Kidney glomerular epithelial cell (primary cell): ENCODE results near the gene CLDN11.

Experiments
- DNase-seq: peaks from one replicate; lab custom pipeline; 2025; lab: John Stamatoyannopoulos, UW

The CLDN11 gene

DNA sequence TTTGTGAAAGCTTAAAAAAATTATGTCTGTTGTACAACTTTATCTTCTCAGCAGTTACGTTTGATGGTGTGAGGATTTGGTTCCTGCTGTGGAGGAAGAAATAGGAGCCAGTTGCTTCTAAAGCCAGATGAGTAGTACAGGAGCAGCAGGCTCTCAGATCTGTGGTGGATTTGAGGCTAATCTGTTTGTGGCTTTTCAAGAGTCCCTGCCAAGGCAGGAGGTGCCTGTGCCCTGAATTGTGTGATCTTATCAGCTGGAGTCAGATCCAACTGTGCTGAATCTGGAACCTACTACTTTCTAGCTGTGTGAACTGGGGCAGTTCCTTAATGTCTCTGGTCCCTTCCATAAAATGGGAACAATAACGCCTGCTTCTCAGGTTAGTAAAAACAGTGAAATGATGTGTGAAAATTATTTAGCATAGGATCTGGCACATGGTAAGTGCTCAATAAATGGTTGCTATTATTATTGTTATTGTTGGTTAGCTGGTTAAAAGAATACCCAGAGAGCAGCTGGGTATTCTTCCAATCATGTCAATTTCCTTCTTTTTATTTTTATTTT lies 7.7 kb downstream of the CLDN11 start:
- no peak for DNase-seq

DNA sequence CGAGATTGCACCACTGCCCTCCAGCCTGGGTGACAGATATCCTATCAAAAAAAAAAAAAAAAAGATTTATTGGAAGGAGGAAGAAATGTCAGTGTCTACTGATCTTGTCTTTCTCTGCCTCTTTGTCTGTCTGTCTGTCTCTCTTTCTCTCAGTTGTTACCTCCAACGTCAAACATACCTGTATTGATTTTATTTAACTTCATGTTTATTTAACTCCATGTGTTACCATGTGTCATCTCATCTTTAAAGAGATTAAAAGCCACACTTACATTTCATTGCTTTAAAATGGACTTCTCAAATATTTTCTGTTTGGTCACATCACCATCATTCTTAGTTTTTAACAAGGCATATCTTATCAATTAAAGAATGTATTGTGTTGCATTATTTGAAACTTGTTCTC lies 9.4 kb downstream of the CLDN11 start:
- DNase-seq: no peak

DNA sequence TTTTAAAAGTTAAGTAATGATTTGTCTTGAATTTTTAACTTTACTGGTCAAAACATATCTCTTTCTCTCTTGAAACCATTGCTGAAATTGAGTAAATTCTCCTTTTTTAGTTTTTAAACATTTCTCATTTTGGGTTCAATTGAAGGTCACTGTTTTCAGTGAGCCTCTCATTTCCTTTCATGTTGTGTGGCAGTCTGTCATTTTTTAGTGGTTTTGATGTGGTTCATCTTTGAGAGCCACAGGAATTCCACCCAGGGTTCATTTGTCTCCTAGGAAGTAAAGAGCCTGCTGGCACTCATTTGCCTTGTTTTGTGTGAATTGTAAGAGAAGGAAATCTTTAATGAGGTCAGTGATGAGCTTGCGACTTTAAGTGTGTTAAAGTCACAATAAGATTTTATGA lies 10.4 kb downstream of the CLDN11 start:
- peak; percentile 83 for DNase-seq

DNA sequence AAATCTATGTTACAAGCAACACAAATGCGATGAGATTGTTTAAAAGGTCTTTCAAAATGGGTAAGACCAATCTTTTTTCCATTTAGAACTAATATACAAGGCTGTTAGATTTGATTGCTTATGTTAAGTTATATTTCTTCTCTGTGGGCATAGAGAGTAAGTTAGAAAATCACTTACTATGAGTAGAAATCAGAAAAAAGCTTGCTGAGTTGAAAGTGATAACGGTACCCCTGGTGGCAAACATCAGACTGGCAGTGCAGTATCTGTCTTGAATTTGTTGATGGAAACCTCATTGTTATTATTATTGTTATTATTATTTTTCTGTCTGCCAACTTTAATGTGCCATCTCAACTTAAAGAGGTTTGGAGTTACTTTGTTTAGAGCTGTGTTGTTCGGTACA lies 12.4 kb downstream of the CLDN11 start:
- DNase-seq: no peak

DNA sequence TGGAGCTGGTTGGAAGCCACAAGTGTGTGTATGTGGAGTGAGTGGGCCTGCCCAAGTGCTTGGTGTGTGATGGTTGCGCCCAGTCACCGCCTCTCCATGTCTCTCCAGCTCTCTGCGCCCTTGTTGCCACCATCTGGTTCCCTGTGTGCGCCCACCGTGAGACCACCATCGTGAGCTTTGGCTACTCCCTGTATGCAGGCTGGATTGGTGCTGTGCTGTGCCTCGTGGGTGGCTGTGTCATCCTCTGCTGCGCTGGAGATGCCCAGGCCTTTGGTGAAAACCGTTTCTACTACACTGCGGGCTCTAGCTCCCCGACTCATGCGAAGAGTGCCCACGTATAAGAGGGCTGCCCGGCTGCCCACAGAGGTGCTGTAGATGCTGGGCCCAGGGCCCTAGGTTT lies 13.7 kb downstream of the CLDN11 start:
- DNase-seq: no peak

DNA sequence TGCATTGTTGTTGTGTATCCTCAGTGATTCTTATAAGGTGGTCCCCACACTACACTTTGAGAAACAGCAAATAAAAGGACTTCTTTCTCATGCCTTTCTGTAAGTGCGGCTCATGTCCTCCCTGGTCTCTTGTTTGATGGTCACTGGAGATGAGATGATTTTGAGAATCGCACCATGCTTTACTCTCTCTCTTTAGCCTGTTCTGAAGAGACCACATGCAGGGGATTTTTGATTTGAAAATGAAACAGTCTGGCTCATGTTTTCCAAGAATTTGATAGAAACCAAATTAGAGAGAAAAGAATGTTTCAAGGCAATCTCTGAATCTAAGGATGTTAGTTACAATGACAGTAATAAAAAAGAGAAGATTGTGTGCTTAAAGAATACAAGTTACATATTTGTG lies 18.0 kb downstream of the CLDN11 start:
- DNase-seq: no peak

DNA sequence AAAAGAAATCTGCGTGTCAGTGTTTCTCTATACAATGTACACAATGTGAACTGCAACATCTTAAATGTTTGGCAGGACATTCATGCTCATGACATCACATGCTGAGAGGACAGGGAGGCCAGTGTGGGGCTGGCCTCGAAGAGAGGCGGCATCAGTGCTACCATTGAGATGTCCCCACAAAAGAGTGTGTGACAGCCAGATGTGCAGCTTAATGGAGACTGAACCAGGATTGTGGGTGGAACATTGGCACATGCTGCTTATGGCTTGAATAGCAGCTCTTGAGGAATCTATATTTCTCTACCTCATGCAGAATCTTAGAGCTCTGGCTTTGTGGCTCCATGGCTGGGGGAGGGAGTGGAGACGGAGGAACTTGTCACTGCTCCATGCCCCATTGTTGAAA lies 18.5 kb downstream of the CLDN11 start:
- no peak for DNase-seq

DNA sequence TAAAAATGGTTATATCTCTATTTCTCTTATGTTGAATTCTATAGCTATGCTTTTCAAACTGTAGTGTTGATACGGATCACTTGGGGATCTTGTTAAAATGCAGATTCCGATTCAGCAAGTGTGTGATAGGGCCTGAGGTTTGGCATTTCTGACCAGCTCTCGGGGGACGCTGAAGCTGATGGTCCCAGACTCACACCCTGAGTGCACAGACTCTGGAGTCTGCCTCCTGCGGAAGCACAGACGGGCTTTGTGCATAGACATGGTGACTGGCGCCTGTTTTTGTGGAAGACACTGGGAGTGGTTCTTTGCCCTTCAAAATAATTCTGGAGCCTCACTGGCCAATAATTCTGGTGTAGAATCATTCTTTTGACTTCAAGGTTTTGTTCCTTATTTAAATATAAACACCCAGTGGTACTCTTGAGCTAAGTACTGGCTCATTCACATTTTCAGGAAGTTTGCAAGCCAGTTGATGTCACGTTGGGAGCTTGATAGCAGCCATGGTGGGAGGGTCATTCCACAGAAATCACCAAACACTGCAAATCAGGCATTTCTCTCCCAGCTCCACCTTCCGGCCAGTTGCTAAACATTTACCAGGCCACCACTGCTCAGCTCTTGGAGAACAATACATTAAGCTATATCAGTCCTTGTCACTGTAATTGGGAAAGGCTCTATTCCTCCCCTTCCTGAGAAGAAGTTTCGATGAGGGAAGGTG lies 19.2 kb downstream of the CLDN11 start:
- DNase-seq: no peak

DNA sequence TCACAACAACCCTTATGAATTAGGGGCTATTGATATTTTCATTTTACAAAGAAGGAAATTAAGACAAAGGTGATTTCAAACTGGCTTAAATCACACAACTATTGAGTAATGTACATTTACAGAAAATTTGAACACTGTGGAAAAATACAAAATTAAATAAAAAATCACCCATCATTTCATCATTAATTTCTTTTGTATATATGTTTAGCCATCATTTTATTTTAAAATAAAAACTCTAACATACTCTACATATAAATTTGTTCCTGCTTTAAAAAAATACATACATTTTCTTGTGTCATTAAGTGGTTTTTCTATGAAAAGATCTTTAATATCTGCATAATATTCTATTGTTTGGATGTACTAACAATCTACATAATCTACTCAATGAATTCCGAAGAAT lies 20.2 kb downstream of the CLDN11 start:
- no peak for DNase-seq

DNA sequence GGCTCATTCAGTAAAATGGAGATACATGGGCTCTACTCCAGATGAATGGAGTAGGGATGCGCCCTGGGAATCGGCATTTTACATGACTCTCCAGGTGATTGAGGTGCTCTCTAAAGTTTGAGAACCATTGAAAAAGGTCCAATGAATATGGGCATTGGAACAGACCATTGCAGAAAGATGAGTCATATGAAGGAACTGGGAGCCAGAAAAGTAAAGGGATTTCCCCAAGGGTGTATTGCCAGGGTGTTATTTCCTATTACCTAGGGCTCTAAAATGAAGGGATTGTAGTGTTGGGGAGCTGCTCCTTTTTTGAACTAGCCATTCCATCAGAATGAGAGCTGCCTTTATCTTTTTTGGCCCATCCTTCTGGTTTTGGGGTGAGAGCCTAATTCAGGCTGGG lies 21.7 kb downstream of the CLDN11 start:
- peak; percentile 14 for DNase-seq

DNA sequence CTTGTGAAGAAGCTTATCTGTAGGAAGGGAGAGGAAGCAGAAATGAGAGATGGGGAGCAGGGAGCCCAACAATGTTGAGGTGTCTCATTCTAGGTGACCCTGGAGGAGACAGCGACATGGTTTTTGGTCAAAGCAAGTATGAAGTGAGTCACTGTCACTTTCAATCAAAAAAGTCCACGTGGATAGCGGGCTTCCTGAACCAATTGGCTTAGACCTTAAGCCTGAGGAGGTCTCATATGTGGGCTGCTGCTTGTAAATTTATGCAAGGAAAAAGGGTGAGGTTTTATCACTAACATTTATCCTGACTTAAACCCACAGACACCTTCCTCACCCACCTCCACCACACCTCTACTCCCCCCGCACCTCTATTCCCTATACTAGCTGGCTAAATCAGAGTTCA lies 22.7 kb downstream of the CLDN11 start:
- DNase-seq: no peak

DNA sequence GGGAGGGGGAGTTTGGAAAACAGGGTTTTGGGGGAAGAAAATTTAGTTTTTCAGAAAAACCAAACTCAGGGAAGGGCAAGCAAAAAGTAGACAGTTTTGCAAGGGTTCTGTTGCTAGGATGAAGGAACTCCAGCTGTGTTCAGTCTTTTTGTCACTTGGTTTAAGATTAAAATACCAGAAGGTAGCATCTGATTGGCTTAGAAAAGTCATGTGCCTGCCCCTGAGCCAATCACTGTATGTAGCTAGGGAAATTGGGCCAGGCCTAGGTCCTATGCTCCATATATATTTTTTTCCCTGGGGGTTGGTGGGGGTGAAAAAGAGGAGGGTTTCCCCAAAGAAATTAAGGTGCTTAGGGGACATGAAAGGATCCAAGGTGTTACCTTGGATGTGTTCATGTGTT lies 24.3 kb downstream of the CLDN11 start:
- no peak for DNase-seq

DNA sequence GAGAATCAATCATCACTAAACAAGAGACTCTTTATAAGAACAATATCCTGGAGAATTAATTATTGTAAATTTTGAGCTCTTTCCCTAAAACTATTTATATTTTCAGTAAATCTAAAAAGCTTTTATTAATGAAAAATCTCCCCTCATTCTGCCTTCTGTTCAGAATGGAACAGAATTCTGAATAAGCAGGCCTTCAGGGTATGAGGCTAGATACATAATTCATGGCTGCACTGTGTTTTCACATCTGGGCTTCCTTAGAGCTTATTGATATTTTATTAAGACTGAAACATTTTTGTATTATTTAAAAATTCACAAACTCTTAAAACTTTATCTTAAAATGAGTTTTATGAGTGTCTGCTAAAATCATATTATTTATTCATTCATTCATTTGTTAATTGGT lies 24.8 kb downstream of the CLDN11 start:
- DNase-seq: no peak

DNA sequence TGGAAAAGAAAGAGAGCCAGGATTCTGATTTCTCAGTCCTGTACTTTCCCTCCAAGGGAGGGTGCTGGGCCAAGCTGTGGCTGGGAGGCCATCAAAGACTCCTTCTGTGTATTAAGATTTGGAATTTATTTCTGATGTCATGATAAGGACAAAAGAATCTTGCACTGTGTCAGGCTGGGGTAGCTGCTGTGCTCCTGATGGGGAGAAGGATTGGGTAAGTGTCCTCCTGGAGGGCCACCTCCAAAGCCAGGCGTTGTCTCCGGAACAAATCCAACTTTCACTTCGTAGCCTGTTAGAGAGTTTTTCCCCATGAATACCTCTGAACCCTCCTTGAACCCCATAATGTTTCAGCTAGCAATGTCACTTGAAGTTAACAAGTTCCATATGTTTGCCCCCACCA lies 29.9 kb downstream of the CLDN11 start:
- DNase-seq: no peak

DNA sequence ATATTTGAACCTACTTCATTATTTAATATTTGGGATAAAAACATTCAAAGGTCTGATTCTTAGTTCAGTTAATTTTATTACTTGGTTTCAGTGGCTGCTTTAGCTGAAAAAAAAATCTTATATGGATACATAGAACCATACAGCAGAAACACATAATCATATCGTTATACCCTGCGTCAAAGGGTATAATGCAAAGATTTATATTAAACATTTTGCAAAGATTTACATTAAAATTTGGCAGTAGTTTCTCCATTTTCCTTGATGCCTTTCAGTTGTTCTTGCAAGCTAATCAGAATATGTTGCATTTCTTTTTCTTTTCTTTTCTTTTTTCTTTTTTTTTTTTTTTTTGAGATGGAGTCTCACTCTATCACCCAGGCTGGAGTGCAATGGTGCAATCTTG lies 31.4 kb downstream of the CLDN11 start:
- no peak for DNase-seq

DNA sequence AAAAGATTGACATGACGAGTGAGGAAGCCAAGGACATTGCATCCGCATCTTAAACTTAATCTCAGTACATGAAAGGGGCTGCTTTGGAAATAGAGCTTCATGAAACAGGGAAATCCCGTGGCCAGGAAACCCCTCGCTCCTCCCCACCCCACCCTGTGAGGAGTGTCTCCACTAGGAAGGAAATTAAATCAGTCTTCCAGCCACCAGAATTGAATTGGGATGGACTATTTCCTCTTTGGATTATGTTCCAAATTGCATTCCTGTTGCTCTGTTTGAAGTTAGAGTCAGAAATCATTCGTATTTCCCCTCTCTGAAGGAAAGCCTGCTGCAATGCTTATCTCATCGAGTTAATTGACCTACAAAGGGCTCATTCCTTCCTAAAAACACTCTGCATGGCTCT lies 35.8 kb downstream of the CLDN11 start:
- no peak for DNase-seq

DNA sequence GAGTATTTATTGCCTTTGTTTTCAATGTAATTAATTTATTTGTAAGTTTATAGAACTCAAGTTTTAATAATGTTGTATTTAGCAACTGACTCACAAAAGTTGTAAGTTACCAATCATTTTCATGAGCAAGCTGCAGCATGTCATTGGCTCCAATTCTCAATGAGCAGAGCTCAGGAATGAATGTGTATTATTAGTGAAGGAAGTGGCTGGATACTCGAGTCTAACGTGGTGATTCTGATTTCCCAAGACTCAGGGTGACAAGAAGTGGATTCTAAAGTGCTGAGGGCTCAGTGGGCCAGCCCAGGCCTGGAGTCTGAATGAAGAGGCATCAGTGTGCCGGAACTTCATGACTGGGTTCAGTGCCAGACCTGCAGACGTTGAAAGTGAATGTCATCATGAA lies 39.6 kb downstream of the CLDN11 start:
- DNase-seq: no peak

DNA sequence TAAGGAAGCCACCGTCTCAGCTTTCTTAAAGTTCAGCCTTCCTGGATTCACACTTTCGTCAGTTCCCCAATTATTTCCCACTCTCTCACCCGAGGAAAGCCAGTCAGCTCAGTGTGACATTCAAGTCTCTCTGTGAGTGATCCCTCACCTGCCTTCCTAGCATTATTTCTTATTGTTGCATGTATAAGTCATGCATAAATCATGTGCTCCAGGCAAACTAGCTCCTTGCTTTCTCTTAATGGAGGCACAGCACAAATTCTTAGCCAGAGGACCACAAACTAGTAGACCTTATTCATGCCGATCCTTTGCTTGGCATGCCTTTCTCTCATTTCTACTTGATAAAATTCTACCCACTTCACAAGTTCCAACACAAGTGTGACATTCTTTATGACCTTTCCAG lies 44.3 kb downstream of the CLDN11 start:
- no peak for DNase-seq

DNA sequence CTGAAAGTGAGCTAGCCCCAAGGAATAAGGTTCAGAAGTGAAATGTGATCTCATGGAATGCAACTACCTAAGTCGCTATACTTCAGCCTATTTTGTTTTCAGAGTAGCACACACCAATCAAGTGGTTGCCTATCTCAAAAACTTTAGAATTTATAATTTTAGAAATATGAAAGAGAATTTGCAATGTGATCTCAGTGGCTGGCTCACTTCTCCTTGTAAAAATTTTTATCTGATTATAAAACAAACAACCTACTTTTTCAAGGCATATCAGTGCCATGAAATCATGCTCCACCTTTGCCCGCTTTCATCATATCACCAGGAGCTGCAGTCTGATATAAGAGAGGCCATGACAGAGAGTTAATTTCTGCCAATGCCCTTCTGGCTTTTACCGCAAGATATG lies 47.3 kb downstream of the CLDN11 start:
- DNase-seq: no peak

DNA sequence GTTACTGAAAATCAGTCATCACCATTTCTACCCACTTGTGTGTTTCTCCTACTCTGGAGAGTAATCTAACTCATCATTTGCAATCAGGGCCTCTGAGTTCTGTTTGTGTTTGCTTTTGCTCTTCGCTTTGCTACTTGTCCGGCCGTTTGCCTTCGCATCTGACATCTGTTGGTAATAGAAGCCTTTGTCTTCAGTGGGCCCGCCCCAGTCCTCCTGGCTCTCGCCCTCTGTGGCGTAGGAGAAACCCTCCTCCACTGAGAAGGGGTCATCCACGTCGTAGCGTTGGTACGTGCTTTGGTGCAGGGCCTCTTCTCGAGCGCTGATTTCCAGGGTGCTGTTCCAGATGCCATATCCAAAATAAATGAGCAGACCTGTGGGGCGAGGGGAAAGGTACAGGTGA lies 48.3 kb downstream of the CLDN11 start:
- DNase-seq: no peak

DNA sequence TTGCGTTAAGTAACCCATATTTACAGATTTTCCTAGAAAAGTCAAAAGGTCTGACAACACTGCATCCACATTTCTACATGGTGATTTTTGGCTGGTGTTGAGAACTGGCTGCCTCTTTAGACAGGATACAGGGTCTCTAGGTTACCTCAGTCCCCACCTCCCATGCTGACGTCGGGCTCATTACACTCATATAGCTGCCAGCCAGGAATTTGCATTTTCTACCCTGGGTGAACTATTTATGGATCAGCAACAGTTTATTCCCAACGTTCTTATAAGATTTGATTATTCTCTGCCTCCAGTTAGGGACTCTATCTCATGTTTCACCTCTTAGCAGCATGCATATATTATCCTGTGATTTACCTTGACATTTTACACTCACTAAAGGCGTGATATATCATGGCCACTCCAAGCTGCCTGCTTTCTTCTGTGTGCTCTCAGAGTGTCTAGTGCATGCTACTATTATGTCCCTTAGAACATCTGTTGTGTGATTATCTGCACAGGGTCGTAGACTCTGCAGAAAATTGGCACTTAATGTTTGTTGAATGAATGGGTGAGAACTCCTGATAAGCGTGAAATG lies 49.0 kb downstream of the CLDN11 start:
- no peak for DNase-seq

DNA sequence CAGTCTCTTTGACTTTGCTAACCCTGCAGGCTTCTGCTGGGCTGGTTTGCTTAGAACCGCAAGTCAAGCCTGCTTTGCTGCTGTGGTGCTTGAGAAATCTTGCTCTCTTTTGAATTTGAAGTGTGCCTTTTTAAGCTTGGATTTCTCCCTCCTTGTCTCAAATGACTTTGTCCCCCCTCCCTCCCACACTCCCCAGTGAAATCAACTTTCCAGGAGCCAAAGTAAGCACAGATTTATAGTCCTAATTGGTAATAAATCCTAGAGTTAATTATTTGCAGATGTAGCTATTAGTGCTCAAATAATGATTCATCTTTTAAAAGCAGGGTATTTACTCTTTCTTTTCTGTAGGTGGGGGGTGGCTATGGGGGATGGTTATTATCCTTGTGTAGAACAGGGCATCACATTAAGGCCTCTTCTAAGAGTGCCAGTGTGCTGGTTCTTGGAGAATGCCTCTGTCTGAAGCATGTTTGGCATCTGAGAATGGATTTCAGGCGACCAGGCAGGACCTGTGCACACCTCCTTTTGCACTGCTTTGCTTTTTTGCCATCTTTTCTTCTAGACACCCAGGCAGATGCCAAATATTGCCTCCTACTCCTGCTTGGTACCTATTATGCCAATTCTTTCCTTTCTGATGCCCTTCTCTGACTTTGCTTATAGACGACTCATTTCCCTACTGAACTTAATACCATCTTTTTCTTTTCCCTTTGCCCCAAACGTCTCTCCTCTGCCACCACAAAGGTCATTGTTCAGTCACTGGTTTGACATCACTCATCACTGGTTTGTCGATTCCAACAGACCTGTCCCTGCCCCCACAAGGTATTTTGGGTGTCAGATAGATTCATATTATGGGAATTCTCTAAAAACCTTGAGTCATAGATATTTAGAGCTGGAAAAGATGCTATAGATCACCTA lies 50.7 kb downstream of the CLDN11 start:
- DNase-seq: peak; percentile 87
